ENCODE data around the gene DNLZ.

The DNLZ gene

DNA sequence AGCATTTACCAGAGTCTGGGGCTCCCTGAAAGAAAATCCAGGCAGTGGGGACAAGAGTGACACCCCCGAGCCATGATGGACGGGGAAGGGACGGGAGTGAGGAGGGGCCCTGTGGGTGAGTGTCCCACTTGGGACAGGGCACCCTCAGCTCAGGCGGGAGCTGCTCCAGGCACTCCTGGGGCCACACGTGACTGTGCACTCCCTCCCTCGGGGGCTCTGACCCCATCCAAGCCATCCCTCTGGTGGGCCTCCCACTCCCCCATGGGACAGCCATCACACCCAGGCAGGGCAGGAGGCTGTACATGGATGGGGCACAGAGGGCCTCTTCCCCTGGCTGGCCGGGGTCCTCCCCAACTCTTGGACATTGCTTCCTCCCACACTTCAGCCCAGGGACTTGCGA is 12.9 kb upstream of the DNLZ start:
- DNase-seq (ENCODE audit: low read depth in 3 of 3), result no peak

DNA sequence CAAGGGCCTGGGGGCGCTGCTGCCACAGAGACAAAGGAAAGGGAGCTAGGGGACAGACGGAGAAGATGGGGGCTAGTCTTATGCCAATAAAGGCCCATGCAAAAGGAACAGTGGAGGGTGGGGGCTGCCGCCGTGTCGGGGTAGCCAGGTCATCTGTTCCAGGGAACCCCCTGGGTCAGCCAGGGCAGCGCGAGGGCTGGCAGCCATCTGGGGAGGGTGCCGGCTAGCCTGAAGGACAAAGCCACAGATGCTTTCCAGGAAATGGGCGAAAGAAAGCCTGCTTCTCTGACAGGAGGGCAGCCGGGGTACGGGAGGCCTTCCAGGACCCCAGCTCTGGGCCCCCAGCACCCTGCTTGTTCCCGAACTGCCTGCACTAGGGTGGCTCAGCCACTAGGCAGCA is 11.6 kb upstream of the DNLZ start:
- no peak for DNase-seq (ENCODE audit: low read depth in 3 of 3)

GRCh38 chr9:136374183-136374575 is 10.6 kb upstream of the DNLZ start:
- DNase-seq (ENCODE audit: low read depth in 3 of 3), result no peak

DNA sequence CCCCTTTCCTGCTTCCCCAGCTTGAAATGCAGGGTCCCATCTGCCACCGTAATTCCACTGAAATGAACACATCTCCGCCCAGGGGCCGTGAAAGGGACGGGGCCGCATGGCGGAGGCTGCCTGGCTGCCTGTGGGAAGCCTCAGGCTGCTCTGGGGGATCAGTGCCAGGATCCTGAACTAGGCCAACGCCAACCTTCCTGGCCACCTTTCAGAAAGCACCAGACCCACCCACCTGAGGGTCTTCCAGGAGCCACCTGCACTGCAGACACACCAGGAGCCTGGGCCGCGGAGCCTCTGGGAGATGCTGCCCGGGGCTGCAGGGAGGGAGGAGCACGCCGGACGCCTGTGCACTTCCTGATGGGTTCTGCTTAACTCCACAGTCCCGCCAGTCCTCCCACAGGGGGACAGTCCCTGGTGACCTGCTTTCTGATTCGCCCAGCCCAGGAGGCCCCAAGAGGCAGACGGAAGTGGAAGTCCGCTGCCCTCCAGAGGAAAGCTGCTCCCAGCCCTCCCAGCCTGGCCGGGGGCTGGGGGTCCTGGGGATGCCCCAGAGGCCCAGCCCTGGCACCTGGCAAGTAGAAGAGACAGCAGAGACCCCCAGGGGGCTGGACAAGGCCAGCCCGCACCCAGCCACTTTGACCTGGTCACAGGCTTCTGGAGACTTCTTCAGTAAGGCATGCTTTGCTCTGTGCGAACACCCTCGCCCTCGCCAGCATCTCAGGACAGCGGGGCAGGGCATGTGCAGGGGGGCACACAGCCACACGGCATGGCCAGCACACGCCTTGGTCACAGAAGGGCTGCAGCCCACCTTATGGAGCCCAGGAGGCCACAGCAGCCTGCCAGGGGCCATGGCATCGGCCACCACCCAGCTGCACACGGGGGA is 10.0 kb upstream of the DNLZ start, which contains the start of gene CARD9:
Gene CARD9, minus strand, starts transcription at position 370 of the 883 bp plus-strand sequence. CDS start 1,591 bp downstream, outside the sequence.
- DNase-seq (ENCODE audit: low read depth in 3 of 3), result no peak

GRCh38 chr9:136372561-136373299 is 9.2 kb upstream of the DNLZ start:
- no peak for DNase-seq (ENCODE audit: low read depth in 3 of 3)

DNA sequence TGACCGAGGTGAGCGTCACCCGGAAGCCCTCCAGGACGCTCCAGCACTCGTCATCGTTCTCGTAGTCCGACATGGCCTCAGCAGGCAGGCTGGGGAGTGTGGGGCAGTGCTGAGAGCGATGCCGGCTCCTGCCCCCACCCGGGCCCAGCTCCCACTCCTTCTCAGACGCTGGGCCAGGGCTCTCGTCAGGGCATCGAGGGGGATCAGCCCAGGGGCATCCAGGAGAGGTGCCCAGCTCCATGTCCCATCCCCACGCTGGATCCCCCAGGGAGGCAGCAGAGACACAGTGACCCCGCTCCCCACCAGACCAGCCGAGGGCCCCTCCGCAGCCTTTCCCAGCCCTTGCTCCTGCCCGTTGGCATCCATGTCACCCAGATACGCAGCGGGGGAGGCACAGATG is 8.5 kb upstream of the DNLZ start:
- no peak for DNase-seq (ENCODE audit: low read depth in 3 of 3)

GRCh38 chr9:136371533-136371880 is 8.0 kb upstream of the DNLZ start:
- no peak for DNase-seq (ENCODE audit: low read depth in 3 of 3)

- no peak for DNase-seq (ENCODE audit: low read depth in 3 of 3)
Measured at GRCh38 chr9:136370687-136371532, 7.4 kb upstream of the DNLZ start.

GRCh38 chr9:136370037-136370436 is 6.5 kb upstream of the DNLZ start:
- no peak for DNase-seq (ENCODE audit: low read depth in 3 of 3)

DNA sequence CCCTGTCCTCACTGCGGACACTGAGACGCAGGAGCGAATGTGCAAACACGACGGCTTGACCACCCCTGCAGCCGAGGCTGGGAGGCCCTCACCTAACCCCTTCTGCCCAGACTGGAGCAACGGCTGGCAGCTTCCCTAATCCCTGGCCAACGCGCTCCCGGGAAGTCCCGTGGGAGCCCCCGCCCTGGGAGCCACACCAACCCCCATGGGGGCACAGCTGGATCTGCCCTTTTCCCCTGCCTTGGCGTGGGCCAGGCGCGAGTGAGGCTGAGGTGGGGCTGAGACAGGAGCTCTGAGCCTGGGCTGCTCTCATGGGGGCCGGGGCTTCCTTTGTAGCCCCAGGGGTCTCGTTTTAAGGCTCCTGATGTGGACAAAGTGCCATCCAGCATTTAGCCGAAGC is 4.6 kb upstream of the DNLZ start:
- DNase-seq (ENCODE audit: low read depth in 3 of 3), result no peak

- DNase-seq (ENCODE audit: low read depth in 3 of 3), result no peak
Measured at GRCh38 chr9:136367296-136368145, 4.0 kb upstream of the DNLZ start.

GRCh38 chr9:136366826-136367225 is 3.3 kb upstream of the DNLZ start:
- no peak for DNase-seq (ENCODE audit: low read depth in 3 of 3)

DNA sequence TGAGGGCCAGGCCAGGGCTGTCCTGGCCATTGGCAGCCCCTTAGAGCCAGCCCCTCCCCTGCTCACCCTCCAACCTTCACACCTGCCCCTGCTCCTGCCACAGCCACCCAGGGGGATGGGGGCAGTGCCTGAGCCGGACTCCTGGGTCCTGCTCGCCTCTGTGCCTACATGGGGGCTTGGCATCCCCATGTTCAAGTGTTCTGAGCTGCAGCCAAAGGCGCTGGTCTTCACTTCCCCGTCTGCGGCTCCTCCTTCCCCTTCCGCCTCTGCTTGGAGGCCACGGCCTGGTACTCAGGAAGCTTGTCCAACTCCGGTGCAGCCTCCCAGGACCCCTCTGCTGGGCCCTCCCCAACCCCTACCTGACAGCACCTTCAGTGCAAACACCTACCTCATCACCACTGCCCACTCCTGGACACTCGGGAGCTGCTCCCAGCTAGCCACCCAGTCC is 2.3 kb upstream of the DNLZ start:
- DNase-seq (ENCODE audit: low read depth in 3 of 3), result no peak

GRCh38 chr9:136364942-136365774 is 1.6 kb upstream of the DNLZ start:
- DNase-seq (ENCODE audit: low read depth in 3 of 3), result no peak

GRCh38 chr9:136363949-136364748 is 605 bp upstream of the DNLZ start:
- DNase-seq (ENCODE audit: low read depth in 3 of 3), result no peak

- DNase-seq (ENCODE audit: low read depth in 3 of 3), result no peak
Measured at GRCh38 chr9:136362450-136362784, 1.1 kb downstream of the DNLZ start.

GRCh38 chr9:136361754-136362449 is 1.6 kb downstream of the DNLZ start:
- DNase-seq (ENCODE audit: low read depth in 3 of 3), result no peak

DNA sequence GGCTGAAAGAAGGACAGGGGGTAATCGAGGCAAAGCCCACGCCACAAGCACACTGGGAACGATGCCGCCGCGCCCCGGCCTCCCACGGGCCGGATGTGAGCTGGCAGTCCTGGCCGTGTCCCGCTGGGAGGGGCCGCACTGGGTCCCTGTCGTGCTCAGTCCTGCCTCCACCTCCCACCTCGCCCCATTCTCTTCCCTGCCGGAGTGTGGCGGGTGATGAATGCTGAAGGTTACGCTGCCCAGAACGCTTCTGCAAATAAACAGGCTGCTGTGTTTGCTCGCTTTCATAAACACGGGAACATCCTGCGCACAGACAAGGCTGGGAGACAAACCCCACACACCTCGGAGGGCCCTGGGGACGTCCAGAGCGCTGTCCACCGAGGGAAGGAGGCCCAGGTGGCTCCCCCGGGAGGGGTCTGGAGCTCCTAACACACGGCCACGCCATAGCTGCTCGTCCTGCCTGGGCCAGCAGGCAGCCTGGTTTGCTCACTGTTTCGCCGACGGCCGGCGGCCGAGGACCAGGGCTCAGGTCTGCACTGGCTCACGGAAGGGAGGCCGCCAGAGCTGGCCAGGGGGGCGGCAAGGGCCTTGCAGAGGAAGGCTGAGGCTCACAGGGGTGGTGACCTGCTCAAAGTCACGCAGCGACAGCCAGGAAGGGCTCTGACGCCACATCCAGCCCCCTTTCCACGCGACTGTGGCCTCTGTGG is 2.3 kb downstream of the DNLZ start:
- DNase-seq (ENCODE audit: low read depth in 3 of 3), result no peak
